GM18861 (cell line): ENCODE data around the gene SEC14L1.
A peak's percentile ranks its signal among the peaks of the same experiment; 100 is the strongest.
"Not testable (repeated sequence)": the region's sequence is repeated elsewhere in the genome, so short reads cannot be mapped to it uniquely, and the experiment has no call there.

ENCODE experiments used
- ATAC-seq: cut with Tn5 transposase; IDR thresholded peaks from one replicate; pipeline ENCODE4 v1.9.1; 2021; ENCODE audit not compliant: unreplicated experiment

The SEC14L1 gene

GRCh38 chr17:77231076-77231871 is 90.5 kb downstream of the SEC14L1 start:
- no peak for ATAC-seq

DNA sequence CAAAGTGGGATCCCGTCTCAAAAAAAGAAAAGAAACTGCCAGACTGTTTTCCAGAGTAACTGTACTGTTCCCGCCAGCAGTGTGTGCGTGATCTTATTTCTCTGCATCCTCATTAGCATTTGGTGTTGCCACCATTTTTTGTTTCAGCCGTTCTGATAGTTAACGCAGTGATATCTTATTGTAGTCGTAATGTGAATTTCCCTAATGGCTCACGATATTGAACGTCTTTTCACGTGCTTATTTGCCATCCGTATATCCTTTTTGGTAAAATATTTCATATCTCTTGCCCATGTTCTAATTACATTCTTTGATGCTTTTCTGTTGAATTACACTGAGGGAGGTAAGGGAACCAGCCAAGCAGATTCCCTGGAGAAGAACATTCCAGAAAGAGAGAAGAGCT is 92.4 kb downstream of the SEC14L1 start:
- ATAC-seq, result no peak

DNA sequence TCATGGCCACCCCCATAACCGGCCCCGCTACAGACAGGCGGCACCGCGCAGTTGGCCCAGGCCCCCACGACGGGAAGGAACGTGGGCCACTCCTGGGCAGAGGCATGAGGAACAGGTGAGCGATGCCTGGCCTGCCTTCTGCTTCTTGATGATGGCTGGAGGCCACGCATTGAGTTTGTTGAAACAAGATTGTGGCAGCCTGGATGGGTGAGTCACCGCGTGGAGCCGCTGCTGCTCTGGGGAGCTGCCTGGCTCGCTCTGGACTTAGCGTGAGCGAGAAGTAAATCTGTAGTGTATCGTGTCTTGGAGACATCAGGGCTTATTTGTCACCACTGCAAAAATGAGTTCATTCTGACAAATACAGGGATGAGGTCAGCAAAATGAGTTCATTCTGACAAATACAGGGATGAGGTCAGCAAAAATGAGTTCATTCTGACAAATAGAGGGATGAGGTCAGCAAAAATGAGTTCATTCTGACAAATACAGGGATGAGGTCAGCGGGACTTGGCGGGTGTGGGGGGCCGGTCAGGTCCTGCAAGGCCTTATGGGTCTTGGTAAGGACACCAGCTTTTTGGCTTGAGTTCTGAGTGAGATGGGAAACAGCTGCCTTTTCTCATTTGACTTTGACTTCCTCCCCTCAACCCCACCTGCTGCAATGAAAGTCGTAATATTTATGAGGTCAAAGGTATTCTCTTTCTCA is 93.0 kb downstream of the SEC14L1 start:
- no peak for ATAC-seq

- ATAC-seq, result no peak
These were observed 93.9 kb downstream of the SEC14L1 start for GRCh38 chr17:77234695-77235094.

- ATAC-seq, result no peak
These were observed 94.7 kb downstream of the SEC14L1 start for GRCh38 chr17:77235370-77235941.

GRCh38 chr17:77237232-77238008 is 96.7 kb downstream of the SEC14L1 start:
- no peak for ATAC-seq

DNA sequence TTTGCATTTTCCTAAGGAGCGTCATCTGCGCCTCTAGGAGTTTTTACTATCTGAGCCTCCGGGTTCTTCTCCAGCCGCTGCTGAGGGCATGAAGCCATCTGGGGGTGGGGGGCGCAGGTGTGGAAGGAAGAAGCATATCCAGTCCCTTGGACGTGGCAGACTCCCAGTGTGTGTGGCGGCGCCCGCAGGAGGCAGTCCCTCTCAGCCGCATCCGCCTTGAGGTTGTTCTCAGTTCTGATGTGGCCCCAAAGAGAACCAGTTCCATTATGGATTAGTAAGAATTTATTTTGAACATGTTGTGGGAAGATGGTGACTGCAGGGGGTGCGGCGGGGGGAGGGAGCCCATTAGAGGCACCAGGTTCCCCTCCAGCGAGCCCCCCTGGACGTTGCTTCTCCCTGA is 100.2 kb downstream of the SEC14L1 start:
- ATAC-seq, result no peak

GRCh38 chr17:77242118-77242851 is 101.5 kb downstream of the SEC14L1 start:
- ATAC-seq, result no peak

- ATAC-seq, result peak; percentile 49
These were observed 104.6 kb downstream of the SEC14L1 start for GRCh38 chr17:77245162-77245926.

- ATAC-seq, result no peak
These were observed 105.6 kb downstream of the SEC14L1 start for GRCh38 chr17:77246110-77247047.

DNA sequence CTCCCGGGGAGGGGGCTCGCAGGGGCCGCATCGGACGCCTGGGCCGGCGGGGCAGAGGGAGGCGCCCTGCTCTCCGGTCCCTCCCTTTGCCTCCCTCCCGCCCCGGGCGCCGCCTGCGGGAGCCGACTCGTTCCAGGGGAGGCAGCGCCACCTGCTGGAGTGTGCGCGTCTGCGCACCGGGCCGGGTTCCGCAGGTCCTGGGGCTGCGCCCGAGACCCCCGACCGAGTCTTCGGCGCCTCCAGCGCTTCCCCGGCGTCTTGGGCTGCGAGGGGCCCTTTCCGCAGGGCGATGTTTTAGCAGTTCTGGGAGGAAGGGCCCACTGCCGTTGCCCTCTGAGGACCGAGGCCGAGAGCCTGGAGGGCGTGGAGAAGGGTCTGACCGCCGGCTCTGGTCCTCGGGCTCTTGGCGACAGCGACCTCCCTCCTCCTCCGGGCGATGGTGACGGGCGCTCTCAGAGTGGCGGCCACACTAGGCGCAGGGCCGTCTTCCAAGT is 106.3 kb downstream of the SEC14L1 start:
- ATAC-seq, result no peak

GRCh38 chr17:77247609-77248008 is 106.8 kb downstream of the SEC14L1 start:
- ATAC-seq, result no peak

DNA sequence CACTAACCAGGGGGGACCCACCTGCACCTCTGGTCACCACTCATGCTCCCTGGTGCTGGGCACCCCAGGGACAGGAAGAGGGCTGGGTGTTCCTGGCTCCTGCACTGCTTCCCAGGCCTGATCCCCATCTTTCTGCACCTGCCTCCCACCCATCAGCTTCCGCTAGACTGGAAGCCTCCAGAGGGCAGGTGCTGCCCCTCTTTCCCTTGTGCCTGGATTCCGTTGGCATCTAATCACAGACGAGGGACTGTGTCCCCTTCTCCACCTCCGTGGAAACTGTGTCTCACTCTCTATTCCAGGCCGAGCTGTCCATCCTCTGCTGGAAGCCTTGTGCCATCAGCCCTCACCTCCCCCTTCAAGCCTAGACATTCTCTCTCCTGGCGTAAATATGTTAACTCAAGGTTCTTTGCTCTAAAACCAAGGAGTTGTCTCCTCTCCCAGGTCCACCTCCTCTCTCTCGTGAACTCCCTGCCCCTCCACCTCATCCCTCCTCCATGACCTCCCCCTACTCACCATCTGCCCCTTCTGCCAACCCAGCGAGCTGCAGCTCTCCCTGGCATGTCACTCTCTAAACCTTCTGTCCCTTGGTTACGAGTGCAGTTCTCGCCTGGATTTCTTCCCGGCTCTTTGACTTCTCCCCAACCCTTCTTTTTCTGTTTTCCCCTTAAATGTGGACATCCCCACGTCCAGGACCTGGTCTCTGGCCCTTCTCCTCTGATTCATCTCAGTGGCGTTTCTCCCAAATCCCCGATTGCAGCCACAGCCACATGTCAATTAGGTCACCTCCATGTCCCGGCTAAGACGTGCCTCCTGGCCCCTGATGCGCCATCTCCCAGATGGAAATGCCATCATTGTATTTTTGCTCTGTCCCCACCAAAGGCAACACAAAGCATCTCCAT is 107.7 kb downstream of the SEC14L1 start:
- ATAC-seq, result no peak

GRCh38 chr17:77251622-77252183 is 110.9 kb downstream of the SEC14L1 start:
- no peak for ATAC-seq

- ATAC-seq, result not testable (repeated sequence)
These were observed 111.5 kb downstream of the SEC14L1 start for GRCh38 chr17:77252306-77252705.

DNA sequence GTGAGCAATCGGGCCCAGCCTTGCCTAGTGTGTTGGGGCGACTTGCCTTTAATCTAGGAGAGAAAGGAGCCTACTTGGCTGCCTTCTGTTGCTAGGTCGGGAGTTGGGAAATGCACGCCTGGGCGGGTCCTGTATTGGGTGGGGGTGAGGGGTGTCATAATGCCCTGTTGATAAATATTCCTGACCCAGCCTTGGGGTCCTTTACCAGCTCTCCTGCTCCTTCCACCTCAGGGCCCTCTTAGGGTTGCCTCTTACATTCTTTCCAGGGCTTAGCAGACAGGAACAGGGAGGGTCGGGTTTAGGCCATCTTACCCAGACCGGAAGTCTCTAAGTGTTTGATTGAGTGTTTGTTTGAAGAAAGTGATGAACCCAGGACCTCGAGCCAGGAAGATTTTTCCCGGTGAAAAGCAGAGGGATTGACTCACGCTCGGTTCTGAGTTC is 112.9 kb downstream of the SEC14L1 start:
- ATAC-seq, result no peak
